ENCODE results near the gene RNF115. TPM values are rescaled to one million over a fixed set of nuclear protein-coding genes. Genes with fewer than 3 reads are reported as not detected.

RNF115 gene
- total and polyA plus RNA-seq, 2 of the 8 experiments (the other 6 are each of a cell fraction or from before 2014, with no cell fraction given): 4.7 to 10.8 TPM

DNA sequence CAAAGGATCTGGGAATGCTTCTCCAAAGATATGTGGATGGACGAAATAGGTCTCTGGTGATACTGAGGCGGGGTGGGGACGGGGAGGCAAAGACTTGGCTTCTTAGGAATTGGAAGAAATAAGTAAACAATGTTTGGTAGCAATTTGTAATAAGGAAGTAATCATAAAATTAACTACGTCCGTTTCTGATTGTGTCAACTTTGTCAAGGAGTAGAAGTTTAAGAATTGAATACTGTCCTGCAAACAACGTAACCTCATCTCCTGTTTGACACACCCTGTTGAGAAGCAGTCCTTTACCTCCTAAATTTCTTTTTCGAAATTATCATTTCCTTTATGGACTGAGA is 576 bp upstream of the RNF115 start:
- WGBS, 2 experiments (ENCODE audit: extremely low coverage in 1 of 2, insufficient coverage in 1 of 2, insufficient read length in 1 of 2, insufficient replicate concordance in 2 of 2, low coverage in 1 of 2, low lambda C conversion rate in 2 of 2, missing lambda C conversion rate in 1 of 2): 7% methylated on average over 7 of the region's 7 CpGs; no CpG with 5 or more reads in 1 of the 2 experiments
- H3K79me1 ChIP-seq (ENCODE audit: low read depth, low read length): no peaks in the 10 kb centered on the region
- H3K14ac ChIP-seq (ENCODE audit: insufficient read length): no peak overlapping the region
- peaks cover 0 to 4% (median 0%) of the 10 kb centered on the region in 4 experiments; a peak in 1 of 7 replicates for H3K4me1 ChIP-seq (replicated peaks in 1 of 4; ENCODE audit: control insufficient read depth in 3 of 4, insufficient read depth in 4 of 4, low read length in 3 of 4)
- H2AK5ac ChIP-seq (ENCODE audit: low read depth, low read length): no peak overlapping the region
- no peak overlapping the region for H2BK20ac ChIP-seq (ENCODE audit: low read length)
- H2BK15ac ChIP-seq (ENCODE audit: low read length): no peak overlapping the region
- no peak overlapping the region for H3K4ac ChIP-seq (replicated peaks; ENCODE audit: insufficient read length, low read depth, low read length)
- H2AFZ ChIP-seq (ENCODE audit: low read length): peak overlapping the region; percentile 92
- H3K23me2 ChIP-seq (ENCODE audit: low read depth, low read length): peaks cover 5% of the 10 kb centered on the region; the same call in 1 of the 2 replicates
- H3K23ac ChIP-seq (ENCODE audit: insufficient read length): no peak overlapping the region
- H3K9ac ChIP-seq (replicated peaks in 1 of 4; ENCODE audit: extremely low read depth in 1 of 4, low read depth in 3 of 4, low read length in 3 of 4): peak overlapping the region; percentile 82 to 97 (median 92)
- no peak overlapping the region for H2BK12ac ChIP-seq (ENCODE audit: low read depth, low read length)
- H4K20me1 ChIP-seq (replicated peaks in 1 of 2; ENCODE audit: control insufficient read depth in 1 of 2, insufficient read depth in 2 of 2, low read length in 2 of 2): peaks cover 2 to 3% of the 10 kb centered on the region in 2 experiments
- H3K9me3 ChIP-seq (ENCODE audit: insufficient read depth in 2 of 2, low read depth in 1 of 2, low read length in 1 of 2): no peaks in the 10 kb centered on the region
- H3K56ac ChIP-seq (replicated peaks; ENCODE audit: insufficient read length, low read depth, low read length): no peak overlapping the region
- H4K8ac ChIP-seq (ENCODE audit: extremely low read depth, insufficient read depth, low read length): no peak overlapping the region
- FAIRE-seq: no peak
- peak overlapping the region; percentile 75 to 100 (median 98) for H3K4me3 ChIP-seq (ENCODE audit: extremely low read depth in 1 of 4, insufficient read depth in 2 of 4, low read depth in 3 of 4, low read length in 4 of 4)
- H2BK120ac ChIP-seq (replicated peaks; ENCODE audit: low read depth, low read length): no peak overlapping the region
- peaks cover 0 to 14% of the 10 kb centered on the region in 2 experiments; a peak in 3 of 4 replicates for H3K79me2 ChIP-seq (ENCODE audit: control insufficient read depth in 1 of 2, insufficient read depth in 2 of 2, low read length in 2 of 2)
- H3K18ac ChIP-seq (ENCODE audit: extremely low read depth, low read length): peak overlapping the region; percentile 7; the same call in 1 of the 2 replicates
- H3K4me2 ChIP-seq (ENCODE audit: insufficient read depth in 1 of 2, low read depth in 2 of 2, low read length in 2 of 2): peak overlapping the region; percentile 71 to 91
- ChIA-PET CTCF (ENCODE audit: partially characterized antibody) (interaction anchor here (14.5 kb wide), 1 partner anchor 22 kb away, joined by 109 read pairs; the partner anchor contains the start of gene NUDT17), POLR2A (ENCODE audit: partially characterized antibody) (interaction anchor here (0.7 to 3.9 kb wide), 16 partner anchors 9 to 228 kb away, joined by 3 to 25 read pairs (median 4); partner anchors contain the start of genes CD160, NUDT17 and PIAS3)
- no peak for TF ChIP-seq CREB1 (IDR thresholded peaks at IDR 0.05)
- H4K91ac ChIP-seq (replicated peaks; ENCODE audit: insufficient read length, low read length): no peak overlapping the region
- H3K36me3 ChIP-seq (ENCODE audit: control insufficient read depth in 2 of 4, insufficient read depth in 4 of 4, low read length in 3 of 4): peaks cover 7 to 36% (median 25%) of the 10 kb centered on the region in 4 experiments; a peak in 7 of 8 replicates
- H3K27me3 ChIP-seq (replicated peaks in 1 of 4; ENCODE audit: control insufficient read depth in 3 of 4, extremely low read depth in 1 of 4, insufficient read depth in 3 of 4, low read length in 3 of 4): no peaks in the 10 kb centered on the region
- H4K5ac ChIP-seq (ENCODE audit: insufficient read length, low read depth, low read length): no peak overlapping the region
- DNase-seq (ENCODE audit: low read depth in 1 of 2, low spot score in 2 of 2): no peak
- peak overlapping the region; percentile 91 for H3K27ac ChIP-seq (ENCODE audit: low read depth, low read length)
- H2BK5ac ChIP-seq (ENCODE audit: low read depth, low read length): peak overlapping the region; percentile 89

Measured in H1 (cell line).